ENCODE results near the gene NTSR2.

DNA sequence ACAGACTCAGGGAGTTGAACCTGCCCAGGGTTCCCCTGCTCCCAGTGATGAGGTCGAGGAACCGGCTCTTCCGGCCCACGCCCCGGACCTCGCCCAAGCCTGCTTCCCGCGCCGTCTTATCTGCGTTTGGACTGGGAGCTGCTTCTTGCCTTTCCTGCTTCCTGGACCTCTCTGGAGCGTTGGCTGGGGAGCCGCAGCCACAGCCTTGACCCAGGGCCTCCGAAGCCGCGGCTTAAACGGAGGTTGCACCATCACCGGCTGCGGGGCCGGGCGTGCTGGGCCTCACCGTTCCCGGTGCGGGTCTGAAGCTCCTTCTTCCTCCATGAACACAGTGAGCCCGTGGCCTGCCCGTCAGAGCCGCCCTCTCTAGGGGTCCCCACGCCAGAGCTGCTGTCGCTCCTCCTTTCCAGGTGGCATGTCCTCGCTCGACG, 13.3 kb downstream of the NTSR2 start:
- no peak for TF ChIP-seq EZH2 (IDR thresholded peaks at IDR 0.05; ENCODE audit: insufficient read depth, low read length)
- TF ChIP-seq, protein P1, sequence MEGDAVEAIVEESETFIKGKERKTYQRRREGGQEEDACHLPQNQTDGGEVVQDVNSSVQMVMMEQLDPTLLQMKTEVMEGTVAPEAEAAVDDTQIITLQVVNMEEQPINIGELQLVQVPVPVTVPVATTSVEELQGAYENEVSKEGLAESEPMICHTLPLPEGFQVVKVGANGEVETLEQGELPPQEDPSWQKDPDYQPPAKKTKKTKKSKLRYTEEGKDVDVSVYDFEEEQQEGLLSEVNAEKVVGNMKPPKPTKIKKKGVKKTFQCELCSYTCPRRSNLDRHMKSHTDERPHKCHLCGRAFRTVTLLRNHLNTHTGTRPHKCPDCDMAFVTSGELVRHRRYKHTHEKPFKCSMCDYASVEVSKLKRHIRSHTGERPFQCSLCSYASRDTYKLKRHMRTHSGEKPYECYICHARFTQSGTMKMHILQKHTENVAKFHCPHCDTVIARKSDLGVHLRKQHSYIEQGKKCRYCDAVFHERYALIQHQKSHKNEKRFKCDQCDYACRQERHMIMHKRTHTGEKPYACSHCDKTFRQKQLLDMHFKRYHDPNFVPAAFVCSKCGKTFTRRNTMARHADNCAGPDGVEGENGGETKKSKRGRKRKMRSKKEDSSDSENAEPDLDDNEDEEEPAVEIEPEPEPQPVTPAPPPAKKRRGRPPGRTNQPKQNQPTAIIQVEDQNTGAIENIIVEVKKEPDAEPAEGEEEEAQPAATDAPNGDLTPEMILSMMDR (IDR thresholded peaks at IDR 0.05; ENCODE audit: insufficient read depth, low read depth, low read length) = no peak
